Muscle layer of colon (tissue), 2 donors: ENCODE results near the gene TSSK6.

Experiments
- H3K27ac ChIP-seq: one replicate; pipeline ENCODE4 v1.7.0; 2013; ENCODE audit warnings: low read depth, mild to moderate bottlenecking, low read length, moderate library complexity
- H3K27me3 ChIP-seq, 2 donors: one replicate each; pipeline ENCODE4 v1.7.0; 2013; ENCODE audit warnings: low read length in 2 of 2, mild to moderate bottlenecking in 2 of 2; ENCODE audit not compliant: insufficient read depth in 2 of 2, control insufficient read depth in 1 of 2
- H3K36me3 ChIP-seq: one replicate; pipeline ENCODE4 v1.7.0; 2013; ENCODE audit warnings: mild to moderate bottlenecking, low read length; ENCODE audit not compliant: insufficient read depth
- H3K4me1 ChIP-seq: one replicate; pipeline ENCODE4 v1.7.0; 2013; ENCODE audit warnings: mild to moderate bottlenecking, low read length; ENCODE audit not compliant: insufficient read depth
- H3K4me3 ChIP-seq, 2 donors: one replicate each; pipeline ENCODE4 v1.7.0; 2013; ENCODE audit warnings: low read length in 2 of 2, low read depth in 1 of 2, mild to moderate bottlenecking in 1 of 2, moderate library complexity in 1 of 2
- H3K9ac ChIP-seq: one replicate; pipeline ENCODE4 v1.7.0; 2013; ENCODE audit warnings: low read length
- H3K9me3 ChIP-seq: one replicate; pipeline ENCODE4 v1.7.0; 2013; ENCODE audit warnings: mild to moderate bottlenecking, low read length
- donor health status: abdominal sarcoma.
- donor health status: Adenocarcinoma of cecum.

TSSK6 gene

DNA sequence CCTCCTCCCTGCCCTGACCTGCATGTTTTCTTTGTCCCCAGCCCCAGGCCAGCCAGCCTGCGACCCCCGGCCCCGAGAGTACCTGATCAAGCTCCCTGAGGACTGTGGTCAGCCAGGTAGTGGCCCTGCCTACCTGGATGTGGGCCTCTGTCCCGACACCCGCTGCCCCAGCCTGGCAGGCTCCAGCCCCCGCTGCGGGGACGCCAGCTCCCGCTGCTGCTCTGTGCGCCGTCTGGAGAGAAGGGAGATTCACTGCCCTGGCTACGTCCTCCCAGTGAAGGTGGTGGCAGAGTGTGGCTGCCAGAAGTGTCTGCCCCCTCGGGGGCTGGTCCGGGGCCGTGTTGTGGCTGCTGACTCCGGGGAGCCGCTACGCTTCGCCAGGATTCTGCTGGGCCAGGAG lies 28.3 kb upstream of the TSSK6 start:
- no peak overlapping the region for H3K27ac ChIP-seq
- no peak overlapping the region for H3K4me3 ChIP-seq
- no peaks in the 10 kb centered on the region for H3K9me3 ChIP-seq
- H3K27me3 ChIP-seq, result peaks cover 10 to 72% of the 10 kb centered on the region in 2 donors
- no peak overlapping the region for H3K9ac ChIP-seq
- peaks cover 16% of the 10 kb centered on the region for H3K4me1 ChIP-seq
- H3K36me3 ChIP-seq, result no peaks in the 10 kb centered on the region

- Histone ChIP-seq H3K36me3 (no peaks in the 10 kb centered on the region), H3K4me3 (no peak overlapping the region), H3K9me3 (no peaks in the 10 kb centered on the region), H3K27me3 (peaks cover 10 to 73% of the 10 kb centered on the region in 2 donors), H3K4me1 (peaks cover 21% of the 10 kb centered on the region), H3K27ac (no peak overlapping the region), H3K9ac (no peak overlapping the region)
Measured at GRCh38 chr19:19543101-19543500, 27.8 kb upstream of the TSSK6 start.

DNA sequence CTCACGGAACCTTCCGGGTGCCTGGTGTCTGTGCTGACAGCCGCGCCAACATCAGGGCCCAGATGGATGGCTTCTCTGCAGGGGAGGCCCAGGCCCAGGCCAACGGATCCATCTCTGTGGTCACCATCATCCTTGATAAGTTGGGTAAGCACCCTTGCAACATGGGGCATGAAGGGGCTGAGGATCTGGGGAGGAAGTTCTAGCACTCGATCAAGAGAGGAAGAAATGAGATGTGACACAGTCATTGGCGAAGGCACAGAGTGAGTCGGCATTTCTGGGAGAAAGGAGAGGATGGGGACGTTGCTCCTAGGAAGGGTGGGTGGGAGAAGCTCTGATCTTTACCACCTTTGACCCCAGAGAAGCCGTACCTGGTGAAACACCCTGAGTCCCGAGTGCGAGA lies 27.2 kb upstream of the TSSK6 start:
- Histone ChIP-seq H3K4me1 (peaks cover 26% of the 10 kb centered on the region), H3K27ac (no peak overlapping the region), H3K36me3 (no peaks in the 10 kb centered on the region), H3K27me3 (peaks cover 15 to 74% of the 10 kb centered on the region in 2 donors), H3K9me3 (no peaks in the 10 kb centered on the region), H3K9ac (no peak overlapping the region), H3K4me3 (no peak overlapping the region)

DNA sequence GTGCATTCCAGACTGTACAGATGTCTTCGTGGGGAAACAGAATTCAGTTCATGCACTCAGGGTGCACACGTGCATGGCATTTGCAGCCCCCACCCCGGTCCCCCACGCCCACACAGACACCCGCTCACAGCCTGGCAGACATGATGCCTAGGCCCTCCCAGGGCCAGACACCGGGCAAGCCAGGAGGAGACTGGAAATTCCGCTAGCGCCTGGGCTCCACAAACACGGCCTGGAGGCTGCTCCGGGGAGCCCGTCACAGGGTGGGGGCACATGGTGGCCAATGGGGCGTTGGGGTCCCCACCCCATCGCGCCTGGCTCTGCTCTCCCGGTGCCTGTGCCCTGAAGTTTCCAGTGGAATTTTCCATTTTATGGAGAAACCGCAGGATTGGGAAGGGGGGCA lies 26.3 kb upstream of the TSSK6 start:
- peaks cover 26% of the 10 kb centered on the region for H3K4me1 ChIP-seq
- H3K27me3 ChIP-seq, result peaks cover 15 to 73% of the 10 kb centered on the region in 2 donors
- H3K9me3 ChIP-seq, result no peaks in the 10 kb centered on the region
- no peak overlapping the region for H3K4me3 ChIP-seq
- no peak overlapping the region for H3K27ac ChIP-seq
- H3K36me3 ChIP-seq, result no peaks in the 10 kb centered on the region
- no peak overlapping the region for H3K9ac ChIP-seq

- Histone ChIP-seq H3K27me3 (peaks cover 15 to 73% of the 10 kb centered on the region in 2 donors), H3K9me3 (no peaks in the 10 kb centered on the region), H3K4me3 (peak overlapping the region in 1 of 2 donors; percentile 14), H3K4me1 (peaks cover 26% of the 10 kb centered on the region), H3K9ac (no peak overlapping the region), H3K27ac (no peak overlapping the region), H3K36me3 (no peaks in the 10 kb centered on the region)
Measured at GRCh38 chr19:19540715-19541515, 25.6 kb upstream of the TSSK6 start.

DNA sequence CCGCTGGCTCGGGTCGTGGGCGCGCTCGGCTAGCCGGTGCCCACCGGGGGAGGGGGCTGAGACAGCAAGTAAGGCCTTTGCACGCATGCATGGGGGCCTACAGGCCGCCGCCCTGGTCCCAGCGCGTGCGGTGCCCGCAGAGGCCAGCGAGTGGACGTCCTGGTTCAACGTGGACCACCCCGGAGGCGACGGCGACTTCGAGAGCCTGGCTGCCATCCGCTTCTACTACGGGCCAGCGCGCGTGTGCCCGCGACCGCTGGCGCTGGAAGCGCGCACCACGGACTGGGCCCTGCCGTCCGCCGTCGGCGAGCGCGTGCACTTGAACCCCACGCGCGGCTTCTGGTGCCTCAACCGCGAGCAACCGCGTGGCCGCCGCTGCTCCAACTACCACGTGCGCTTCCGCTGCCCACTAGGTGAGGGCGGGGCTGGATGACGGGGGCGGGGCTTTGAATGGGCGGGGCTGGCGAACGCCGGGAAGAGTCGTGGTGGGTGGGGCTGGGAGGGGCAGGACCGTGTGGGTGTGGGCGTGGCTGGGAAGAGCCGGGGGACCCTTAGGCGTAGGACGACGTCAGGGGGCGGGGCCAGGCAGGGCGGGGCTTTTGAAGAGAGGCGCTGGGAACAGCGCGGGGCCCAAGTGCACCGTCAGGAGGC lies 24.8 kb upstream of the TSSK6 start:
- H3K27me3 ChIP-seq, result peaks cover 15 to 73% of the 10 kb centered on the region in 2 donors
- H3K27ac ChIP-seq, result no peak overlapping the region
- no peak overlapping the region for H3K9ac ChIP-seq
- H3K9me3 ChIP-seq, result no peaks in the 10 kb centered on the region
- H3K4me3 ChIP-seq, result no peak overlapping the region
- peaks cover 26% of the 10 kb centered on the region for H3K4me1 ChIP-seq
- no peaks in the 10 kb centered on the region for H3K36me3 ChIP-seq

DNA sequence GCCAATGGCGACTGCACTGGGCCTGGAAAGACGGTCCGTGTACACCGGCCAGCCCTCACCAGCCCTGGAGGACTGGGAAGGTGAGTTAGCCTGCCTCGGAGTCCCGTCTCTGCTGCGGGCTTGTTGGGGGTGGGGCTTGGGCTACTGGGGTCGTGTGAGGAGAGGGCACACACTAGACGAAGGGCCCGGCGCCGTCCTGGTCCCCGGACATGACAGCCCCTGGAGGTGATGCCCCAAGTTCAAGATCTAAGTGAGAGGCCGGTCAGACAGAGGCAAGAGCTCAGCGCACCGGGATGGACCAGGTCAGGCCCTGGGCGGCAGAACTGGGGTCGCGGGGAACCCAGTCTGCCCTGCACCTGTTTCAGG lies 24.3 kb upstream of the TSSK6 start:
- H3K36me3 ChIP-seq, result no peaks in the 10 kb centered on the region
- no peak overlapping the region for H3K27ac ChIP-seq
- peaks cover 15 to 73% of the 10 kb centered on the region in 2 donors for H3K27me3 ChIP-seq
- no peak overlapping the region for H3K9ac ChIP-seq
- H3K4me1 ChIP-seq, result peaks cover 26% of the 10 kb centered on the region
- no peaks in the 10 kb centered on the region for H3K9me3 ChIP-seq
- H3K4me3 ChIP-seq, result no peak overlapping the region

- Histone ChIP-seq H3K4me1 (peaks cover 26% of the 10 kb centered on the region), H3K4me3 (peak overlapping the region in 1 of 2 donors; percentile 47), H3K36me3 (no peaks in the 10 kb centered on the region), H3K9me3 (no peaks in the 10 kb centered on the region), H3K9ac (no peak overlapping the region), H3K27me3 (peaks cover 15 to 66% of the 10 kb centered on the region in 2 donors), H3K27ac (no peak overlapping the region)
Measured at GRCh38 chr19:19538785-19539166, 23.4 kb upstream of the TSSK6 start.

GRCh38 chr19:19538061-19538784 lies 22.9 kb upstream of the TSSK6 start, which contains the start of gene CILP2:
Gene CILP2, plus strand, starts transcription at chr19:19538265. Its CDS starts 85 bp downstream, at chr19:19538350.
- H3K4me3 ChIP-seq, result peak within 1 kb of the TSS in 1 of 2 donors; percentile 47
- H3K9me3 ChIP-seq, result no peaks in the 10 kb centered on the region
- H3K27me3 ChIP-seq, result peaks cover 15 to 61% of the 10 kb centered on the region in 2 donors
- no peak within 1 kb of the TSS for H3K9ac ChIP-seq
- H3K4me1 ChIP-seq, result peaks cover 26% of the 10 kb centered on the region
- H3K36me3 ChIP-seq, result no peaks in the 10 kb centered on the region
- H3K27ac ChIP-seq, result no peak within 1 kb of the TSS

DNA sequence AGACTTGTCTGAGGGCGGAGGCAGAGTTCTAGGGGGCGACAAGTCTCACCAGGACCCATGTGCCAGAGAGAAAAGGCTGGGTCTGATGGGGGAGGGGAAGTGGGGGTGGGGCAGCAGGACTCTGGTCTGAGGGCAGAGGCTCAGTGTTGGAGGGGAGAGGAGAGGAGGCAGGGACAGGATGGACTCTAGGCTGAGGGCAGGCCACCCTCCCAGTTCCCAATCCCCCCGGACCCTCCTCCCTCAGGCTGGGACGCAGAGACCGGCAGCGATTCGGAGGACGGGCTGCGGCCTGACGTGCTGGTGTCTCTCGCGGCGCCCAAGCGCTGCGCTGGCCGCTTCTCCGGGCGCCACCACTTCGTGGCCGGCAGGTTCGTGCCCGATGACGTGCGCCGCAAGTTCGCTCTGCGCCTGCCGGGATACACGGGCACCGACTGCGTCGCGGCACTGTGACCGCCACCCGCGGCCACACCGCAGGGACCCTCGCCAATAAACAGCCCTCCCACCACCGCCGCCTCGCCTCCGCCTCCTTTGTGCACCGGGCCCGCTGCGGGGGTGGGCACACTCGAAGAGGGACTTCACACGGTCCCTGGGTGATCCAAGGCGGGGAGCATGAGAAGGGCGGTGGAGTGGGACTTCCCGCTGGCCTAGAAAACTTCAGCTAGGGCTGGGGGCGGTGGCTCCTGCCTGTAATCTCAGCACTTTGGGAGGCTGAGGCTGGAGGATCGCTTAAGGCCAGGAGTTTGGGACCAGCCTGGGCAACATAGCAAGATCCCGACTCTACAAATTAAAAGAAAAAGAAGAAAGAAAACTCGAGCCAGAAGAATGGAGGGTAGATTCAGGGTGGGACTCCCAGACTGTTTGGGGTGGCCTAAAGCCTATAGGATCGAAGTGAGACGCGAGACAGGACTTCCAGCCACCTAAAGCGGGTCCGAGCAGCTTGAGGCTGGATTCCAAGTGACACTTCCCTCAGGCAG lies 22.0 kb upstream of the TSSK6 start:
- Histone ChIP-seq H3K9ac (no peak overlapping the region), H3K27ac (no peak overlapping the region), H3K4me3 (peak overlapping the region in 1 of 2 donors; percentile 8), H3K27me3 (peaks cover 12 to 52% of the 10 kb centered on the region in 2 donors), H3K36me3 (no peaks in the 10 kb centered on the region), H3K9me3 (no peaks in the 10 kb centered on the region), H3K4me1 (peaks cover 30% of the 10 kb centered on the region)
